GM12892 (cell line): ENCODE measurements around the gene NOP9.

Source experiments
- POLR2A ChIP-seq: IDR thresholded peaks from 2 replicates; pipeline ENCODE4 v1.6.1; 2011; ENCODE audit warnings: low read depth, low read length, control low read depth
- POLR2AphosphoS5 ChIP-seq: IDR thresholded peaks from 2 replicates; pipeline ENCODE4 v1.6.1; 2011; ENCODE audit warnings: low read depth, low read length, control low read depth
- TAF1 ChIP-seq: IDR thresholded peaks from 2 replicates; pipeline ENCODE4 v1.6.1; 2011; ENCODE audit warnings: low read depth, mild to moderate bottlenecking, control low read depth, low read length, borderline replicate concordance

DNA sequence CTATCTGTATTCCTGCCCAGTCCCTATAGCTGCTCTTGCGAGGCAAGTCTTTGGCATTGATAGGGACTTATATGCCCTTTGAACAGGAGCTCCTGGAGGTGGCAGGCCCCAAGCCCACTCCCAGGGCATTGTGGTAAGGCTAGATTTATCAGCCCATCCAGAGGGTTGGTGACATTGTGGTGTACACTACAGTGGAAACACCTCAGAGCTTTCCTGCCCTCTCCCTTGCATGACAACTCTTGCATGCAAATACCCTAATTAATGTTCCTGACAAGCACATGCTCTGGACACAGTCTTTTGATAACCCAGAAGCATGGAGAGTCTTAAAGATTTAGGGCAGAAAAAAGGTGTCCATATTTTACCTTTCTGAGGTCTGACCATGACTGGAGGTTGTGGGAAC lies 41.0 kb downstream of the NOP9 start:
- TF ChIP-seq POLR2A: no peak
- no peak for TF ChIP-seq POLR2AphosphoS5
- no peak for TF ChIP-seq TAF1
